Left lung (tissue), 10 donors: ENCODE data around the gene SNTB2. TPM values are rescaled to one million over a fixed set of nuclear protein-coding genes. Genes with fewer than 3 reads are reported as not detected.

Experiments used
- ATAC-seq: fragments of 200-7000 bp; cut with Tn5 transposase; one replicate; pipeline ENCODE4 v1.9.1; 2020; ENCODE audit warnings: moderate library complexity
- DNase-seq, 4 donors: peaks; one replicate each; pipeline ENCODE4 v3.0.0-alpha.2; 2013 to 2020
- H3K27ac ChIP-seq, 2 donors: fragments of 200-600 bp; sonication (generic) in 1 of 2; one replicate each; pipeline versions ENCODE4 v1.5.0 to v1.8.0; 2020 to 2021
- H3K27me3 ChIP-seq, 2 donors: fragments of 200-600 bp; sonication (generic) in 1 of 2; one replicate each; pipeline versions ENCODE4 v1.5.0 to v1.8.0; 2020 to 2021
- H3K36me3 ChIP-seq, 2 donors: fragments of 200-600 bp; sonication (generic) in 1 of 2; one replicate each; pipeline versions ENCODE4 v1.5.0 to v1.8.0; 2020 to 2021
- H3K4me1 ChIP-seq, 2 donors: fragments of 200-600 bp; one replicate each; pipeline ENCODE4 v1.8.0; 2021
- H3K4me3 ChIP-seq, 2 donors: fragments of 200-600 bp; sonication (generic) in 1 of 2; one replicate each; pipeline versions ENCODE4 v1.5.0 to v1.8.0; 2020 to 2021; ENCODE audit warnings: mild to moderate bottlenecking in 1 of 2
- H3K9me3 ChIP-seq, 2 donors: fragments of 200-600 bp; sonication (generic) in 1 of 2; one replicate each; pipeline versions ENCODE4 v1.5.0 to v1.8.0; 2020 to 2021
- CTCF ChIP-seq, 2 donors: fragments of 200-600 bp; sonication (generic) in 1 of 2; IDR thresholded peaks; one replicate each; pipeline versions ENCODE4 v1.5.0 to v1.8.0; 2021; ENCODE audit warnings: antibody characterized with exemption in 2 of 2
- intact Hi-C, 2 donors: fragments of 100-400 bp; cut with DNase I; formaldehyde crosslinking; loops; one replicate each; pipeline versions ENCODE4 v1.11.2 to v1.14.2; 2022
- polyA plus RNA-seq, 6 donors: library from polyadenylated mRNA; unstranded; fragments of 120-200 nt; gene quantifications; one replicate each; pipeline ENCODE4 v1.2.1, GENCODE V29; 2013; ENCODE audit not compliant: insufficient read length in 6 of 6
- total RNA-seq, 2 donors: library from RNA; stranded (reverse); fragmentation: NEBNext Ultra II Directional; extraction: Animal tissue kit (Norgen Biotek cat#: 25700); gene quantifications; one replicate each; pipeline ENCODE4 v1.2.1, GENCODE V29; 2021
- donor health status: DM: no; HTN: yes; CAD: no.
- donor health status: DM: no; HTN: no; CAD: no.

The SNTB2 gene
- total and polyA plus RNA-seq, 8 donors = 22.8 to 47.3 (median 25.1) TPM

GRCh38 chr16:69301187-69301586, 114.2 kb downstream of the SNTB2 start:
- Histone ChIP-seq H3K4me1 (peaks cover 0 to 26% of the 10 kb centered on the region in 2 donors), H3K4me3 (no peak overlapping the region), H3K27me3 (no peaks in the 10 kb centered on the region), H3K36me3 (peaks cover 0 to 17% of the 10 kb centered on the region in 2 donors), H3K9me3 (no peaks in the 10 kb centered on the region), H3K27ac (no peak overlapping the region)
- DNase-seq = no peak
- ATAC-seq = no peak
- TF ChIP-seq CTCF (IDR thresholded peaks at IDR 0.05) = no peak
- intact Hi-C loops = no loop called here

- Histone ChIP-seq H3K27ac (no peak overlapping the region), H3K9me3 (no peaks in the 10 kb centered on the region), H3K27me3 (no peaks in the 10 kb centered on the region), H3K4me3 (no peak overlapping the region), H3K4me1 (peaks cover 0 to 26% of the 10 kb centered on the region in 2 donors), H3K36me3 (peaks cover 0 to 17% of the 10 kb centered on the region in 2 donors)
- TF ChIP-seq CTCF (IDR thresholded peaks at IDR 0.05) = no peak
- ATAC-seq = no peak
- intact Hi-C loops = no loop called here
- no peak for DNase-seq
Observed at GRCh38 chr16:69301861-69302260, 114.9 kb downstream of the SNTB2 start.

GRCh38 chr16:69302301-69302700, 115.3 kb downstream of the SNTB2 start:
- ATAC-seq = no peak
- H3K36me3 ChIP-seq = peaks cover 0 to 17% of the 10 kb centered on the region in 2 donors
- no peak for TF ChIP-seq CTCF (IDR thresholded peaks at IDR 0.05)
- H3K27ac ChIP-seq = no peak overlapping the region
- DNase-seq = no peak
- no peak overlapping the region for H3K4me3 ChIP-seq
- H3K9me3 ChIP-seq = no peaks in the 10 kb centered on the region
- intact Hi-C loops = no loop called here
- H3K27me3 ChIP-seq = no peaks in the 10 kb centered on the region
- peaks cover 0 to 26% of the 10 kb centered on the region in 2 donors for H3K4me1 ChIP-seq

GRCh38 chr16:69306031-69306430, 119.1 kb downstream of the SNTB2 start:
- Histone ChIP-seq H3K27me3 (no peaks in the 10 kb centered on the region), H3K4me1 (peaks cover 0 to 4% of the 10 kb centered on the region in 2 donors), H3K36me3 (peaks cover 0 to 2% of the 10 kb centered on the region in 2 donors), H3K27ac (no peak overlapping the region), H3K9me3 (no peaks in the 10 kb centered on the region), H3K4me3 (no peak overlapping the region)
- ATAC-seq = no peak
- TF ChIP-seq CTCF (IDR thresholded peaks at IDR 0.05) = no peak
- intact Hi-C loops = no loop called here
- no peak for DNase-seq

DNA sequence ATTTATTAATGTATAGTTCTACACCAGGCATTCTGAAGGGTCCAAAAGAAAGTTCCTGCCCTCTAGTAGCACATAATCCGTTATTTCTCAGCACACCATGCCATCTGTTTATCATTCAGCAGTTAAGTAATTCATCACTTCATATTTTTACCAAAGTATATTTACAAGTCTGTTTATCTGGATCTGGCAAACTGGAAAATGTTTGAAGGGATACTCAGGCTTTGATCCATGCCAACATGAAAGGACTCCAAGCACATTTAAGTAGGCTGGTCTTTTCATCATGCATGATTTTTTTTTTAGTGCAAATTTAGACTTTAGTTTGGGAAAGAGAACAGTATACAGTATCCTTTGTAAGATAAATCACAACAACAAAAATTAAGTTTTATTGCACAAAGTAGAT, 120.1 kb downstream of the SNTB2 start:
- no peak for DNase-seq
- no peaks in the 10 kb centered on the region for H3K27me3 ChIP-seq

More for the DNA sequence above, 120.1 kb downstream of the SNTB2 start:
- no peak for TF ChIP-seq CTCF (IDR thresholded peaks at IDR 0.05)
- no peak for ATAC-seq
- Histone ChIP-seq H3K9me3 (no peaks in the 10 kb centered on the region), H3K4me1 (peaks cover 0 to 7% of the 10 kb centered on the region in 2 donors), H3K27ac (no peak overlapping the region), H3K36me3 (no peaks in the 10 kb centered on the region), H3K4me3 (no peak overlapping the region)
- intact Hi-C loops = no loop called here
